GM15510 (cell line): ENCODE results near the gene ANKLE1.
A peak's percentile ranks its signal among the peaks of the same experiment; 100 is the strongest.

Source experiments
- POLR2A ChIP-seq: IDR thresholded peaks from 3 replicates; pipeline ENCODE4 v1.6.1; 2011; ENCODE audit warnings: borderline replicate concordance; ENCODE audit not compliant: insufficient read length; ENCODE audit errors: extremely low read depth

The ANKLE1 gene, protein sequence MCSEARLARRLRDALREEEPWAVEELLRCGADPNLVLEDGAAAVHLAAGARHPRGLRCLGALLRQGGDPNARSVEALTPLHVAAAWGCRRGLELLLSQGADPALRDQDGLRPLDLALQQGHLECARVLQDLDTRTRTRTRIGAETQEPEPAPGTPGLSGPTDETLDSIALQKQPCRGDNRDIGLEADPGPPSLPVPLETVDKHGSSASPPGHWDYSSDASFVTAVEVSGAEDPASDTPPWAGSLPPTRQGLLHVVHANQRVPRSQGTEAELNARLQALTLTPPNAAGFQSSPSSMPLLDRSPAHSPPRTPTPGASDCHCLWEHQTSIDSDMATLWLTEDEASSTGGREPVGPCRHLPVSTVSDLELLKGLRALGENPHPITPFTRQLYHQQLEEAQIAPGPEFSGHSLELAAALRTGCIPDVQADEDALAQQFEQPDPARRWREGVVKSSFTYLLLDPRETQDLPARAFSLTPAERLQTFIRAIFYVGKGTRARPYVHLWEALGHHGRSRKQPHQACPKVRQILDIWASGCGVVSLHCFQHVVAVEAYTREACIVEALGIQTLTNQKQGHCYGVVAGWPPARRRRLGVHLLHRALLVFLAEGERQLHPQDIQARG

DNA sequence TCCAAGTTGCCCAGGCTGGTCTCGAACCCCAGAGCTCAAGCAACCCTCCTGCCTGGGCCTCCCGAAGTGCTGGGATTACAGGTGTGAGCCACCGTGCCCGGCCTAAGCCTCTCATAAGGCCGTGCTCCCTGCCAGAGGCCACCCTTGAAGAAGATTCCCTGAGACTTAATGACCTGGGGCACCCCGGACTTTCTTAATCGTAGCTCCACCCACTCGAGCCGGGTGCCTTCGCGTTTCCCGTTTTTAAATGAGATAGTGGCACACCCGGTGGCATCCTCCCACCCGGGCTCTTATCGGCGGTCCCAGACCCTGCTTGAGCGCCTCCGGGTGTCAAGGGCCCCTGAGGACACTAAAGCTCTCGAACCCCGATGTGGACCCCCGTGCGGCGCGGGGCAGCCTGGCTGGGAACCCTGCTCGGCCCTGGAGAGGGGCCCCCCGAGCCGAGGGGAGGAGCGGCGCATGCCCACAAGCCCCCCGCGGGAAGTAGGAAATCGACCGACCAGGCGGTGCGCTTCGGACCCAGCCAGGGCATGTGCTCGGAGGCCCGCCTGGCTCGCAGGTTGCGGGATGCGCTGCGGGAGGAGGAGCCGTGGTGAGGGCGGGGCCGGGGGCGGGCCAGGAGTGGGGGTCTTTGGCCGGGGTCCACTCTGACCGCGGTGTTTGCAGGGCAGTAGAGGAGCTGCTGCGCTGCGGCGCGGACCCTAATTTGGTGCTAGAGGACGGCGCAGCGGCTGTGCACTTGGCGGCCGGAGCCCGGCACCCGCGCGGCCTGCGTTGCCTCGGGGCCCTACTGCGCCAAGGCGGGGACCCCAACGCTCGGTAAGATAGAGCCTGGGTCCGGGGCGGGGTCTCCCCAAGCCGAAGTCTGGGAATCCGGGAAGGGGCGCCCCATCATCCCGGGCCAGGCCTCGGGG, at the start of gene ANKLE1:
Gene ANKLE1, plus strand, starts transcription at position 511 of the 914 bp plus-strand sequence. Its CDS starts 20 bp downstream, at position 531.
- peak; percentile 47 for TF ChIP-seq POLR2A

DNA sequence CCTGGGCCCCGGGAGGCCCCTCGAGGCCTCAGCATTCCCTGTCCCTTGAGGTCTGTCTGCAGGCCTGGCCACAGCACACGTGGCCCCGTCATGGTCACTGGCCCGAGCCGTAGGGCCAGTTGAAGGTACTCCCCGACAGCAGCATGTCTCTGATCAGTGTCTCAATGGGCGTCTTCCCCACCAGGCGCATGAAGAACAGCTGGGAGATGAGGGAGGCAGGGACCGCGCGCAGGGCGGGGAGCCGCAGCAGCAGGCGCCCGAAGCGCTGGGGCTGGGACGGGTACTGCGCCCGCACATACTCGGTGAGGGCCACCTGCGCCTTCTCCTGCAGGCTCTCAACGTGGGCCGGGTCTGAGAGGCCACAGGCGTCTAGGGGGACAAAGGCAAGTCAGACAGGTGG, 49.4 kb upstream of the ANKLE1 start:
- TF ChIP-seq POLR2A, result no peak

DNA sequence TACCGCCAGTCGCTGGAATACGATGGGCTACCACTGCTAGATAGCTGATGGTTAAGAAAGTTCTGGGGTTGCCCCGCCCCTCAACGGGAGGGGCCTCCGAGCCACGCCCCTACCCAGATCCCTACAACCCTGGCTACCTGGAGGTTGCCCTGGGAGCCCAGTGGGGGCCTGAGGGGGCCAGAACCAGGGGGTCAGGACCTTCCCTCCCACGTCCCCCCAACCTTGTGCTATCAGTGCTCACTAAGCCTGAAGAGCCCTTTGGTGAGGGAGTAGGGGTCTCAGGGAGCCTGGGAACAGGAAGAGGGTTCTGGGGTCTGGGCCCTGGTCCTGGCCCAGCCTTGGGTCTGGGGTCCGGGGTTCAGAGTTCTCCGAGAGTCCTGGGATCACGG, 46.8 kb upstream of the ANKLE1 start:
- peak; percentile 39 for TF ChIP-seq POLR2A

DNA sequence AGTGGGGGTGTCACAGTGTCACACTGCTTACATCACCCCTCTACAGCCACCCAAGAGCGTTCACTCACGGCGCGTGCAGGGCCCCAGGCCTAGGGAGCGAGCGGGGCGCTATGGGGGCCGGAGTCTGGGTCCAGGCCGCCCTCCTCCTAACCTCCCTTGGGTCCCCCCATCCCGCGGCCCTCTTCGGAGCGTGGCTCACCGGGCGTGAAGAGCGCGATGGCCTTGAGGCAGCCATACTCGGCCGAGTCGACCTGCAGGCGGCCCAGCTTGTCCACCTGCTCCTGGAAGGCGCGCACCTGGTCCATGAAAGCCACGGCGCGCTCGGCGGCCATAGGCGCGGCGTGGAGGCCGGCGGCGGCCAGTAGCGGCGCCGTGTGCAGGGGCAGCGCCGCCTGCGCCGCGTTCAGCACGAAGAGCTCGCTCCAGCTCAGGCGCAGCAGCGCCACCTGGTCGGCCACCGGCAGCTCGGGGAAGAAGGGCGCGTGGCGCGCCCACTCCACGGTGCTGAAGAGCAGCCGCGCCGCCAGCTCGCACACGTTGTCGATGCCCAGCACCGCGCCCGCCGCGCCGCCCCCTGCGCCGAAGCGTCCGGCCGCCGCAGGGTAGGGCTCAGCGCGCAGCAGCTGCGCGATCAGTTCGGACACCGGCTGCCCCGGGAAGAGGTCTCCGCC, 46.3 kb upstream of the ANKLE1 start:
- TF ChIP-seq POLR2A, result peak; percentile 44

DNA sequence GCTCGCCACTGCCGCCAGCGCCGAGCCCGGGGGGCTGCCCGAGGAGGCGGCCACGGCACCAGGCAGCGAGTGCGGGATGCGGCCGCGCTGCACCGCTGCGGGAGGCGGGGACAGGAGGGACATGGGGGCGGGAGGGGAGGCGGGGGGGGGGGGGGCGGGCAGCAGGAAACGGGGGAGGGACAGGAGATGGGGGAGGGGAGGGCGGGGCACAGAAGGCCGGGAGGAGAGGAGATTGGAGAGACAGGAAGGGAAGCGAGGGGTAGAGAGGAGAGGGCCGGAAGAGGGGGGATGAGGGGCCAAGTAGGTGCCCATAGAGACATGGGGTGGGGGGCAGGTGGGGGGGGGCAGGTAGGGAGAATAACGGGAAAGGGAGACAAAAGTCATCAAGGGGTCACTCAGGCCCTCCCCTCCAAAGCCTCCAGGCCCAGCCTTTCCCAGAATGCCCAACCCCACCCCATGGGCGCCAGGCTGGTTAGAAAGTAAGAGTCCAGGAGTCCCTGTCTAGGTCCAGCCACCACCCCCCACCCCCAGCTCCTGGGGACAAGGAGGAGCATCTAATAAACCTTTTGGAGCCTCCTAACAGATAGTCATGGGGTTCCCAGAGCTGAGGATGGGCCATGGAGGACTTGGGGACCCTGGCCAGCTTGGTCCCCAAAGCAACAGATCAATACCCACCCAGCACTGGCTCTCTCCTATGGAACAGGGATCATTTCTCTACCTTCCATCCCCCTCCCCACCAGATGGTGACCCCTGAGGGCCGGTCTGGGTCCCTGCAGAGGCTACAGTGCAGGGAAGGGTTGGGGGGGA, 45.5 kb upstream of the ANKLE1 start:
- TF ChIP-seq POLR2A, result no peak

DNA sequence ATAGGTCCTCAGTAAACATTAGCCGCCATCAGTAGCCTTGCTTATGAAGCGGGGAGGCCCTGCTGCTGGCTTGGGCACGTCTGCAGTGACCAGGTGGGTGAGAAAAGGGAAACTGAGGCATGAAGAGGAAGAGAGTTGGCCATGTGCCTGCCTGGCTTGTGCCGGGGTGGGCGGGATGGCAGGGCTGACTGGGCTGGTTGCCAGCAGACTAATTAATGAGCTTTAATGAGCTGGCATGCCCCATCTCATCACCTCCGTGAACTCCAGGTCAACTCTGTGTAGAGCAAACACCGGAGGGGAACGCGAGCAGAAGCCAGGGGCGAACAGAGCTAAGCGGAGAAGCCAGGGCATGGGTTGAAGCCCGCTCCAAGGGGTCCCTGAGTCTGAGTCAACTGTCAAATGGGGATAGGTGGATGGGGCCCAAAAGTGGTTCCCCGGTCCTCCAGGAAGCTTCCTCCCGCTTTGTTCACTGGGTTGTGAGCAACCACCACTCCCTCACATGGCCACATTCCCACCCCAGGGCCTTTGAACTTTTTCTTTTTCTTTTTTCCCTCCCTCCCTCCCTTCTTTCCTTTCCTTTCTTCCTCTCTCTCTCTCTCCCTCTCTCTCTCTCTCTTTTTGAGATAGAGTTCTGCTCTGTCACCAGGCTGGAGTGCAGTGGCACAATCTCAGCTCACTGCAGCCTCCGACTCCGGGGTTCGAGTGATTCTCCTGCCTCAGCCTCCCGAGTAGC, 44.7 kb upstream of the ANKLE1 start:
- no peak for TF ChIP-seq POLR2A

DNA sequence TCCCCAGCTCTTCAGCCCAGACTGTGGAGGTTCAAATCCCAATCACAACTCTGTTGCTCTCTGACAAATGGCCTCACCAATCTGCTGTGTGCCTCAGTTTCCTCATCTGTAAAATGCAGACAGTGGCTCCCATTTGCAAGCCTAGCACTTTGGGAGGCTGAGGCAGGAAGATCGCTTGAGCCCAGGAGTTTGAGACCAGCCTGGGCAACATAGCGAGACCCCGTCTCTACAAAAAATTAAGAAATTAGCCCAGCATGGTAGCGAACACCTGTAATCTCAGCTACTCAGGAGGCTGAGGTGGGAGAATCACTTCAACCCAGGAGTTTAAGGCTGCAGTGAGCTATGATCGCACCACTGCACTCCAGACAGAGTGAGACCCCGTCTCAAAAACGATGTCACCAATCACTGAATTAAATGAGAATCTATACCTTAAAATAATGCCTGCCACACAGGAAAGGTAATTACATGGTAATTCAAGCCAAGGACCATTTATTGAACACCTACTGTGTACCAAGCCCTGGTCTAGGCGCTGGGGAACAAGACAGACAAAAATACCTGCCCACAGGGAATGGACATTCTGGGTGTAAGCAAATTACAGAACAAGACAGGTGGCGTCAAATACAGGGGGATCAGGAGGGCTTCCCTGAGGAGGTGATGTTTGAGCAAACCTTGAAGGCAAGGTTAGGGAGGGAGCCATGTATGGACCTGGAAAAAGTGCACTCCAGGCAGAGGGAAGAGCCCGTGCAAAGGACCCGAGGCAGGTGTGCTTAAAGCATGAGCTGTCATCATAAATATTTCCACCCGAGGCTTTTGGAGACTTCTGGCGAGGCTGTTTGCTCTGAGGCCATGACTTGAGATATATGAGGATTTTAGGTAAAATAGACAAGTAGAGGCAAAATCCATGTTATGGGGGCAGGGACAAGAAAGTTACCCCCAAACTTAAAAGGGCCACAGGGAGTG, 43.7 kb upstream of the ANKLE1 start:
- no peak for TF ChIP-seq POLR2A

DNA sequence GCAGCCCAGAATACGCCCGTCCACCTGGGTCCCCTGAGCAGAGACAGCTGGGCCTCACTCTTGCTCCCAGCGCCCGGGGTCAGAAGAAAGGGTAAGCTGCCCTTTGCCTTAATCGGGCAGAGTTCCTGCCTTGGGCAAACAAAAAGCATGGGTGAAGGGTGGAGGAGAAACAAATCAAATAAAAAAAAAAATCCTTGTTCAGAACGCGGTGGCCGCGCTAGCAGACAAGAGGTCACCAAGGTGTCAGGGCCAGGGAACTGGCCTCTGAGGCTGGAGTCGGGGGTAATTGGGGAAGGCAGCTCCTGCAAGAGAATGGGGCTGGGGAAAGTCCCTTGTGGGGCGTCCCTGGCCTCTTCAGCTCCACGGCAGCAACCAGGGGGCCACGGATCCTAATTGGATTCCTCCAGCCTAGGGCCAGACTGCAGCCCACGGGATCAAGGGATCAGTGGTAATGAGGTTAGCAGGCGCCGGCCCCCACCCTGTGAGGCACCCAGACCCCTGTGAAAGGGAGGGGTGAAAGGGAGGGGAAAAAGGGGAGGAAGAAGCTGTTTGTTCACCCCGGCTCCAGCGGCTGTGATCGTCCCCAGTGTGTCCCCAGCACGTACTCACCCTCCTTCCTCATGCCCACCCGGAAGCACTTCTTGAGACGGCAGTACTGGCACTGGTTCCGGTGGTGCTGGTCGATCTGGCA, 41.5 kb upstream of the ANKLE1 start:
- TF ChIP-seq POLR2A, result no peak

DNA sequence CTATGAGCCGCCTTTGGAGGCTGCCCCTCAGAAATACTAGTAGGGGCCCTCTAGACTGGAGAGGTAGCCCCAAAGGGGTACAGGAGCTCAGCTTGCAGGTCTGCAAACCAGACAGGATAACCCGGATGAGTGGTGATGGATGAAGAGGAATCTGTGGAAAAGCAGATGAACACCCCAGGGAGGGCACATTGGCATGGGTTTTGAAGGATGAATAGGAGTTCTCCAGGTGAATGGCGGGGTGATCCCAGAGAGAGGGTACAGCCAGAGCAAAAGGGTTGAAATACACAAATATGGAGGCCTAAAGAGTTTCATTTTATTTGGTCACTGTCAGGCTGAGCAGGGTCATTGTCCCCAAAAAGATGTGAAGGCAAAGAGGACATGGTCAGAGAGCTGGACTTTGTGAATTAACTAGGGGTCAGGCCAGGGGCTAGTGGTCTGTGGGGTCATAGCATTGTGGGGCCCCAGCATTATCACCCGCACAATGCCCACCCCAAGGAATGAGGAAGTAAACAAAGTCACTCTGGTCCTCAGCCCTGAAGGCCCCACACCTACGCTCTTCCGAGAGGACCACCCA, 40.8 kb upstream of the ANKLE1 start:
- TF ChIP-seq POLR2A, result no peak

DNA sequence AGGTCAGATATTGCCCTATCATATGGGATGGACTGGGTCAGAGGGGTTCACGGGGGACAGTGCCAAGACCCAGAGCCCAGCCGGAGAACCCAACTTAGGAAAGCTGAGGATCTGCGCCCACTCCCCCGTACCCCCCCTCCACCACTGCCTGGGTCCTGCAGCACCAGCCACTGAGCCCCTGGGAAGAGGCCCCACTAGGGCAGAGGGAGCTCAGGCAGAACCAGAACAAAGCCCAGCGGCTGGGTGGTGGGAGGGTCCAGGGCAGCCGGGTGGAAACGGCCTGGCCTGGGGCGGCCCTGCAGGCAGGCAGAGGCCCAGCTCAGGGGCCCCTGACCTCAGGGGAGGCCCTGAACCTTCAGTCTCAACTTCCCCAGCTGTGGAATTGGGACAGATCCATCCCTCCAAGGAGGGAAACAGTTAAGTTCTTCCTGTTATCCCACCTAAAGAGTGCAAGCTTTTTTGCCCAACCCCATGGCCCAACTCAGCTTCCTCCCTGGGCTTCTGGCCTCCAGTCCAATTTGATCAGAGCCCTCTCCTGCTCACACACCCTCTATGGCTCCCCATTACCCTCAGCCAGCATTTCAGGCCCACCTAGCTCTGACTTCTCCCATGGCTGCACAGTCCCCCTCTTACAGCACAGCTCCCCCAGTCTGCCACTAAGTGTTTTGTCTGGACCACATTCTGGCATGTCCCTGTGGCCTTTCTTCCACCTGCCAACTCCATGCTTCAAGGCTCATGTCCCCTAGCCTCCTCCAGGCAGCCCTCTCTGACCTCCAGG, 39.1 kb upstream of the ANKLE1 start:
- TF ChIP-seq POLR2A, result no peak
